ENCODE data around the gene PTPRJ. TPM values are rescaled to one million over a fixed set of nuclear protein-coding genes. Genes with fewer than 3 reads are reported as not detected.

The PTPRJ gene
- total and polyA plus RNA-seq, 7 donors, result 0.32 to 12.4 (median 4.1) TPM

- Histone ChIP-seq H3K27ac (no peak overlapping the region), H3K36me3 (ENCODE audit: insufficient read depth in 1 of 2, low read depth in 1 of 2) (no peaks in the 10 kb centered on the region), H3K4me3 (no peak overlapping the region), H3K4me1 (peaks cover 12% of the 10 kb centered on the region), H3K27me3 (ENCODE audit: insufficient read depth in 3 of 3, low read length in 2 of 3) (no peaks in the 10 kb centered on the region), H3K9me3 (peaks cover 10% of the 10 kb centered on the region)
- TF ChIP-seq, protein P1, sequence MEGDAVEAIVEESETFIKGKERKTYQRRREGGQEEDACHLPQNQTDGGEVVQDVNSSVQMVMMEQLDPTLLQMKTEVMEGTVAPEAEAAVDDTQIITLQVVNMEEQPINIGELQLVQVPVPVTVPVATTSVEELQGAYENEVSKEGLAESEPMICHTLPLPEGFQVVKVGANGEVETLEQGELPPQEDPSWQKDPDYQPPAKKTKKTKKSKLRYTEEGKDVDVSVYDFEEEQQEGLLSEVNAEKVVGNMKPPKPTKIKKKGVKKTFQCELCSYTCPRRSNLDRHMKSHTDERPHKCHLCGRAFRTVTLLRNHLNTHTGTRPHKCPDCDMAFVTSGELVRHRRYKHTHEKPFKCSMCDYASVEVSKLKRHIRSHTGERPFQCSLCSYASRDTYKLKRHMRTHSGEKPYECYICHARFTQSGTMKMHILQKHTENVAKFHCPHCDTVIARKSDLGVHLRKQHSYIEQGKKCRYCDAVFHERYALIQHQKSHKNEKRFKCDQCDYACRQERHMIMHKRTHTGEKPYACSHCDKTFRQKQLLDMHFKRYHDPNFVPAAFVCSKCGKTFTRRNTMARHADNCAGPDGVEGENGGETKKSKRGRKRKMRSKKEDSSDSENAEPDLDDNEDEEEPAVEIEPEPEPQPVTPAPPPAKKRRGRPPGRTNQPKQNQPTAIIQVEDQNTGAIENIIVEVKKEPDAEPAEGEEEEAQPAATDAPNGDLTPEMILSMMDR (IDR thresholded peaks at IDR 0.05), result no peak
- 63 to 70% (median 68%) methylated on average over 3 of the region's 3 CpGs for WGBS, 3 donors
- ATAC-seq, result no peak
- DNase-seq, result no peak
- intact Hi-C loops (cut with DNase I), result loop anchor here in 1 of 2 donors (5.0 kb wide), 1 partner anchor 265 kb away; the partner anchor contains the start of gene NUP160
These were observed 131.5 kb downstream of the PTPRJ start for GRCh38 chr11:48111891-48112290.

DNA sequence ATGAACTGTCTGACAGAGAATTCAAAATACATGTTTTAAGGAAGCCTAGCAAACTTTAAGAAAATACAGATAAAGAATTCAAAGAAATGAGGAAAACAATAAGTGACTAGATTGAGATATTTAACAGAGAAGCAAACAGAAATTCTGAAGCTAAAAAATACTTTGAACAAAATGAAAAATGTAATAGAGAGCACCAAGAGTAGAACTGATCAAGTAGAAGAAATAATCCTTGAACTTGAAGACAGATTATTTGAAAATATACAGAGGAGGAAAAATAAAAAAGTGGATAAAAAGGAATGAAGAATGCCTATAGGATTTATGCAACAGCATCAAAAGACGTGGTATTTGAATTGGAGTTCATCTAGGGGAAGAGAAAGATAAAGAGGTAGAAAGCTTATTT lies 134.4 kb downstream of the PTPRJ start:
- intact Hi-C loops (cut with DNase I), result loop anchor here in 1 of 2 donors (5.0 kb wide), 1 partner anchor 267 kb away; the partner anchor contains the start of gene NUP160
- peaks cover 10% of the 10 kb centered on the region for H3K9me3 ChIP-seq
- DNase-seq, result no peak
- H3K27me3 ChIP-seq (ENCODE audit: insufficient read depth in 3 of 3, low read length in 2 of 3), result no peaks in the 10 kb centered on the region
- H3K4me3 ChIP-seq, result no peak overlapping the region
- no peak overlapping the region for H3K27ac ChIP-seq
- H3K4me1 ChIP-seq, result peaks cover 5% of the 10 kb centered on the region
- TF ChIP-seq, protein P1 (IDR thresholded peaks at IDR 0.05), result no peak
- no peak for ATAC-seq
- 77 to 93% (median 90%) methylated on average over 1 of the region's 1 CpG for WGBS, 3 donors
- H3K36me3 ChIP-seq (ENCODE audit: insufficient read depth in 1 of 2, low read depth in 1 of 2), result no peaks in the 10 kb centered on the region

- DNase-seq, result no peak
- H3K9me3 ChIP-seq, result peaks cover 10% of the 10 kb centered on the region
- ATAC-seq, result no peak
- TF ChIP-seq, protein P1 (IDR thresholded peaks at IDR 0.05), result peak; percentile 7
- H3K27me3 ChIP-seq (ENCODE audit: insufficient read depth in 3 of 3, low read length in 2 of 3), result no peaks in the 10 kb centered on the region
- no peak overlapping the region for H3K27ac ChIP-seq
- intact Hi-C loops (cut with DNase I), result no loop called here
- H3K36me3 ChIP-seq (ENCODE audit: insufficient read depth in 1 of 2, low read depth in 1 of 2), result no peaks in the 10 kb centered on the region
- no peak overlapping the region for H3K4me3 ChIP-seq
- H3K4me1 ChIP-seq, result no peaks in the 10 kb centered on the region
These were observed 136.3 kb downstream of the PTPRJ start for GRCh38 chr11:48116437-48117228.

DNA sequence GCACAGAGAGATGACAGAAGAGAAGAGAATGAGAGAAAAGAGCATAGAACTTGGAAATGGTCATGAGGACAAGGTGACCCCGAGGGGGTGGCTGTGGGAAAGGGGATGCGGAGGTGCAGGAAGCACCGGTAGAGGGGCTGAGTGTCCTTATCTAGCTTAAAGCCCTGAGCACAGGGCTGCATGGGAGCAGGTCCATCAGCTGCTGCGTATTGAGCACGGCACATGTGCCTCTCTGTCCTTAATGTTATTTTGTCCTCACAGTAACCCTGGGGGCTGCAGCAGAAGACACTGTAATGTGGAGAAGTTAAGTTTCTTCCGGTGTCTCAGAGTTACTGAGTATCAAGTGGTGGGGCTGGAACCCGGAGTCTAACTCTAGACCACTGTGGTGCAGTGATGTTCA lies 141.9 kb downstream of the PTPRJ start:
- Histone ChIP-seq H3K27me3 (ENCODE audit: insufficient read depth in 3 of 3, low read length in 2 of 3) (no peaks in the 10 kb centered on the region), H3K4me1 (no peaks in the 10 kb centered on the region), H3K27ac (no peak overlapping the region), H3K4me3 (no peak overlapping the region), H3K36me3 (ENCODE audit: insufficient read depth in 1 of 2, low read depth in 1 of 2) (peaks cover 0 to 8% of the 10 kb centered on the region in 2 donors), H3K9me3 (no peaks in the 10 kb centered on the region)
- TF ChIP-seq, protein P1 (IDR thresholded peaks at IDR 0.05), result no peak
- DNase-seq (no peak), ATAC-seq (no peak)
- WGBS, 3 donors, result 85 to 90% (median 89%) methylated on average over 7 of the region's 7 CpGs
- intact Hi-C loops (cut with DNase I), result no loop called here
